ENCODE data around the gene MATR3. TPM values are rescaled to one million over a fixed set of nuclear protein-coding genes. Genes with fewer than 3 reads are reported as not detected.

MATR3 gene
- total RNA-seq, 1 experiment from 2014 or later, result 145 TPM

GRCh38 chr5:139265001-139265400 is 28.5 kb upstream of the MATR3 start:
- Histone ChIP-seq H3K27me3 (ENCODE audit: insufficient read depth, low read depth) (no peaks in the 10 kb centered on the region), H3F3A (ENCODE audit: insufficient read depth, low read depth) (no peaks in the 10 kb centered on the region), H3K4me3 (no peak overlapping the region), H3K9me3 (ENCODE audit: insufficient read depth, low read depth) (no peaks in the 10 kb centered on the region), H2AFZ (no peak overlapping the region), H3K4me1 (replicated peaks; ENCODE audit: insufficient read depth) (no peaks in the 10 kb centered on the region), H3K27ac (no peak overlapping the region), H3K36me3 (ENCODE audit: low read depth) (no peaks in the 10 kb centered on the region), H4K20me1 (ENCODE audit: insufficient read depth) (no peaks in the 10 kb centered on the region), H3K4me2 (no peak overlapping the region), H3K9me2 (ENCODE audit: insufficient read depth) (no peaks in the 10 kb centered on the region), H3K79me2 (ENCODE audit: low read depth) (no peaks in the 10 kb centered on the region)
- ChIA-PET POLR2A (ENCODE audit: unreplicated experiment) (no interaction called here), CTCF (no interaction called here)
- TF ChIP-seq EZH2 (IDR thresholded peaks at IDR 0.05; ENCODE audit: low read depth) (no peak), CTCF (conservative IDR thresholded peaks at IDR 0.05) (no peak)
- no TSS peak for BruUV-seq (replicated peaks)
- no peak for DNase-seq
- intact Hi-C loops (cut with micrococcal nuclease; ENCODE audit: unreplicated experiment), result no loop called here

DNA sequence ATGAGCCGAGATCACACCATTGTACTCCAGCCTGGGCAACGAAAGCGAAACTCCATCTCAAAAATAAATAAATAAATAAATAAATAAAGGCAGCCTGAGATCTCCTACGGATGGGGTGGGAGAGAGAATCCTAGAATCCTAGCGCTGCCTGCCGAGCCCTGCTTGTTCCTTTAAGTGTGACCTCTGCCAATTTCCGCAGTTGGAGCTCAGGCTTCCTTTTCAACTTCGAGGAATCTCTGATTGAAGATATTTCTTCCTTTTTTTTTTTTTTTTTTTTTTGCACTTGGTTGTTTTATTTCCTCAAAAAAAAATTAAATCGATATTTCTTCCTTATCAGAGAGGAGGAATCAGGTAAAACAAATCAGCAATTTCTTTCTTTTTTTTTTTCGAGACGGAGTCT is 27.3 kb upstream of the MATR3 start:
- DNase-seq, result no peak
- POLR2A ChIA-PET (ENCODE audit: unreplicated experiment), result no interaction called here
- intact Hi-C loops (cut with micrococcal nuclease; ENCODE audit: unreplicated experiment), result no loop called here
- no peak overlapping the region for H3K4me3 ChIP-seq
- H2AFZ ChIP-seq, result no peak overlapping the region
- no peaks in the 10 kb centered on the region for H3K79me2 ChIP-seq (ENCODE audit: low read depth)
- no TSS peak for BruUV-seq (replicated peaks)
- H3K9me3 ChIP-seq (ENCODE audit: insufficient read depth, low read depth), result no peaks in the 10 kb centered on the region
- no peaks in the 10 kb centered on the region for H3K9me2 ChIP-seq (ENCODE audit: insufficient read depth)
- H3K27ac ChIP-seq, result no peak overlapping the region
- H4K20me1 ChIP-seq (ENCODE audit: insufficient read depth), result no peaks in the 10 kb centered on the region
- no peak overlapping the region for H3K4me2 ChIP-seq
- H3K36me3 ChIP-seq (ENCODE audit: low read depth), result no peaks in the 10 kb centered on the region
- H3K4me1 ChIP-seq (replicated peaks; ENCODE audit: insufficient read depth), result peaks cover 4% of the 10 kb centered on the region; the same call in 1 of the 2 replicates
- H3K27me3 ChIP-seq (ENCODE audit: insufficient read depth, low read depth), result no peaks in the 10 kb centered on the region
- TF ChIP-seq CTCF (conservative IDR thresholded peaks at IDR 0.05) (no peak), EZH2 (IDR thresholded peaks at IDR 0.05; ENCODE audit: low read depth) (no peak)
- peaks cover 4% of the 10 kb centered on the region; the same call in 1 of the 2 replicates for H3F3A ChIP-seq (ENCODE audit: insufficient read depth, low read depth)
- CTCF ChIA-PET, result interaction anchor here (0.6 kb wide), 1 partner anchor 70 kb away, joined by 4 read pairs; no protein-coding TSS in a partner anchor

- DNase-seq, result no peak
- Histone ChIP-seq H3K4me1 (replicated peaks; ENCODE audit: insufficient read depth) (peaks cover 10% of the 10 kb centered on the region; the same call in 1 of the 2 replicates), H3K4me3 (no peak overlapping the region), H2AFZ (no peak overlapping the region), H3K79me2 (ENCODE audit: low read depth) (no peaks in the 10 kb centered on the region), H3K27ac (no peak overlapping the region), H3K36me3 (ENCODE audit: low read depth) (no peaks in the 10 kb centered on the region), H3F3A (ENCODE audit: insufficient read depth, low read depth) (peaks cover 8% of the 10 kb centered on the region), H3K9me3 (ENCODE audit: insufficient read depth, low read depth) (no peaks in the 10 kb centered on the region), H3K9me2 (ENCODE audit: insufficient read depth) (no peaks in the 10 kb centered on the region), H4K20me1 (ENCODE audit: insufficient read depth) (no peaks in the 10 kb centered on the region), H3K27me3 (ENCODE audit: insufficient read depth, low read depth) (no peaks in the 10 kb centered on the region), H3K4me2 (no peak overlapping the region)
- no TSS peak for BruUV-seq (replicated peaks)
- POLR2A ChIA-PET (ENCODE audit: unreplicated experiment), result no interaction called here
- CTCF ChIA-PET, result no interaction called here
- TF ChIP-seq EZH2 (IDR thresholded peaks at IDR 0.05; ENCODE audit: low read depth) (no peak), CTCF (conservative IDR thresholded peaks at IDR 0.05) (no peak)
- intact Hi-C loops (cut with micrococcal nuclease; ENCODE audit: unreplicated experiment), result no loop called here
Observed at GRCh38 chr5:139267481-139267880, 26.1 kb upstream of the MATR3 start.
